Erythroblast (primary cell): Measurements from ENCODE around the gene FAM168B.

Source experiments
- GATA1 ChIP-seq: IDR thresholded peaks from 2 replicates; pipeline ENCODE4 v1.6.1; 2011; ENCODE audit warnings: low read depth, mild to moderate bottlenecking, control low read depth, low read length, moderate library complexity
- POLR2A ChIP-seq: IDR thresholded peaks from 2 replicates; pipeline ENCODE4 v1.6.1; 2011; ENCODE audit warnings: mild to moderate bottlenecking, low read length

DNA sequence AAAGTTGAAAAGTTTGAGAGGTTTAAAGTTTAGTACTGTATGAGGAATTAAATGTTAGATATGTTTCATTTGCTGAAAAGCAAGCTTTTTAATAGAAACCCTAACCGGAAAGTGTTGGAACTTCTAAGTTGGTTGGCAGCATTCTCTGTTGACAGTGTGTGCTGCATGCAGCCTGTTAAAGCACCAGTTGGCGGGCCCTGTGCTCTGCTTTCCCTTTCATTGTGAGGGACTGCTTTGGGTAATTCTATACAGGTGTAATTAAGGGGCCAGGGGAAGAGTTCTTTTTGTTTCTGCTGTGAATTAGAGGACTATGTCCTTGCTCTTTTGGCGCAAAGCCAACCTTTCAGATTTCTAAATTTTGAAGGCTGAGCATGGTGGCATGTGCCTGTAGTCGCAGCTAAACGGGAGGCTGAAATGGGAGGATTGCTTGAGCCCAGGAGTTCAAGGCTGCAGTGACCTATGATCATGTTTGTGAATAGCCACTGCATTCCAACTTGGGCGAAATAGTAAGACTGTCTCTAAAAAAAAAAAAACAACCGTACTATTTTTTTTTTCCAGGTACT, 32.0 kb upstream of the FAM168B start:
- TF ChIP-seq POLR2A (no peak), GATA1 (no peak)
